Measurements from ENCODE around the gene IGSF21. TPM values are rescaled to one million over a fixed set of nuclear protein-coding genes. Genes with fewer than 3 reads are reported as not detected.

Gene IGSF21
- total and polyA plus RNA-seq, 2 donors (not counting 1 experiment from before 2014, with no cell fraction given), result not detected

GRCh38 chr1:18079941-18080735 lies 27.5 kb upstream of the IGSF21 start:
- Histone ChIP-seq H3K9me3 (ENCODE audit: control extremely low read depth in 1 of 3, control insufficient read depth in 2 of 3, insufficient read depth in 1 of 3, low read length in 2 of 3) (no peaks in the 10 kb centered on the region), H3K4me1 (ENCODE audit: control insufficient read depth in 2 of 2, insufficient read depth in 2 of 2, low read length in 2 of 2) (no peaks in the 10 kb centered on the region), H4K20me1 (ENCODE audit: control insufficient read depth, insufficient read depth, low read length, poor library complexity, severe bottlenecking) (no peaks in the 10 kb centered on the region), H3K4me3 (ENCODE audit: control extremely low read depth in 1 of 5, extremely low read depth in 1 of 5, insufficient read depth in 1 of 5, low read depth in 2 of 5, low read length in 4 of 5) (no peak overlapping the region), H3K4me2 (replicated peaks; ENCODE audit: low read depth, low read length, poor library complexity, severe bottlenecking) (no peak overlapping the region), H3K27me3 (replicated peaks in 1 of 4; ENCODE audit: control extremely low read depth in 1 of 4, control insufficient read depth in 3 of 4, insufficient read depth in 4 of 4, low read length in 3 of 4) (no peaks in the 10 kb centered on the region), H3K27ac (ENCODE audit: low read length in 2 of 2) (no peak overlapping the region), H3K9ac (ENCODE audit: low read length) (no peak overlapping the region), H3K79me2 (ENCODE audit: control insufficient read depth, insufficient read depth, low read length) (no peaks in the 10 kb centered on the region), H3K36me3 (replicated peaks in 1 of 2; ENCODE audit: control extremely low read depth in 1 of 2, control insufficient read depth in 1 of 2, extremely low read depth in 1 of 2, insufficient read depth in 2 of 2, low read length in 1 of 2) (no peaks in the 10 kb centered on the region), H2AFZ (ENCODE audit: insufficient read depth, low read depth, low read length, poor library complexity, severe bottlenecking) (no peak overlapping the region)
- DNase-seq (no peak), ATAC-seq (ENCODE audit: low read depth) (no peak)
- ChIA-PET POLR2A (no interaction called here), CTCF (no interaction called here)
- no peaks in the 10 kb centered on the region for H3K4me1 Mint-ChIP-seq
- intact Hi-C loops (cut with micrococcal nuclease), result no loop called here
- no peaks in the 10 kb centered on the region for H3K9me3 Mint-ChIP-seq (ENCODE audit: insufficient read depth)
- 86% methylated on average over 24 of the region's 31 CpGs for WGBS (ENCODE audit: insufficient coverage)
- H3K27ac Mint-ChIP-seq, result no peak overlapping the region
- TF ChIP-seq, protein P1, sequence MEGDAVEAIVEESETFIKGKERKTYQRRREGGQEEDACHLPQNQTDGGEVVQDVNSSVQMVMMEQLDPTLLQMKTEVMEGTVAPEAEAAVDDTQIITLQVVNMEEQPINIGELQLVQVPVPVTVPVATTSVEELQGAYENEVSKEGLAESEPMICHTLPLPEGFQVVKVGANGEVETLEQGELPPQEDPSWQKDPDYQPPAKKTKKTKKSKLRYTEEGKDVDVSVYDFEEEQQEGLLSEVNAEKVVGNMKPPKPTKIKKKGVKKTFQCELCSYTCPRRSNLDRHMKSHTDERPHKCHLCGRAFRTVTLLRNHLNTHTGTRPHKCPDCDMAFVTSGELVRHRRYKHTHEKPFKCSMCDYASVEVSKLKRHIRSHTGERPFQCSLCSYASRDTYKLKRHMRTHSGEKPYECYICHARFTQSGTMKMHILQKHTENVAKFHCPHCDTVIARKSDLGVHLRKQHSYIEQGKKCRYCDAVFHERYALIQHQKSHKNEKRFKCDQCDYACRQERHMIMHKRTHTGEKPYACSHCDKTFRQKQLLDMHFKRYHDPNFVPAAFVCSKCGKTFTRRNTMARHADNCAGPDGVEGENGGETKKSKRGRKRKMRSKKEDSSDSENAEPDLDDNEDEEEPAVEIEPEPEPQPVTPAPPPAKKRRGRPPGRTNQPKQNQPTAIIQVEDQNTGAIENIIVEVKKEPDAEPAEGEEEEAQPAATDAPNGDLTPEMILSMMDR (IDR thresholded peaks at IDR 0.05), result no peak
- no peak for TF ChIP-seq EZH2 (IDR thresholded peaks at IDR 0.05; ENCODE audit: borderline replicate concordance, insufficient read depth, low read depth, low read length, poor library complexity, severe bottlenecking)
- H3K27me3 Mint-ChIP-seq, result peaks cover 23% of the 10 kb centered on the region
- H3K4me3 Mint-ChIP-seq, result no peak overlapping the region

- Mint-ChIP-seq H3K27me3 (peaks cover 42% of the 10 kb centered on the region), H3K9me3 (ENCODE audit: insufficient read depth) (no peaks in the 10 kb centered on the region), H3K27ac (no peak overlapping the region), H3K4me3 (no peak overlapping the region), H3K4me1 (no peaks in the 10 kb centered on the region)
- no peak for ATAC-seq (ENCODE audit: low read depth)
- Histone ChIP-seq H3K79me2 (ENCODE audit: control insufficient read depth, insufficient read depth, low read length) (no peaks in the 10 kb centered on the region), H4K20me1 (ENCODE audit: control insufficient read depth, insufficient read depth, low read length, poor library complexity, severe bottlenecking) (no peaks in the 10 kb centered on the region), H3K9ac (ENCODE audit: low read length) (no peak overlapping the region), H3K9me3 (ENCODE audit: control extremely low read depth in 1 of 3, control insufficient read depth in 2 of 3, insufficient read depth in 1 of 3, low read length in 2 of 3) (no peaks in the 10 kb centered on the region), H3K4me1 (ENCODE audit: control insufficient read depth in 2 of 2, insufficient read depth in 2 of 2, low read length in 2 of 2) (no peaks in the 10 kb centered on the region), H3K27ac (ENCODE audit: low read length in 2 of 2) (no peak overlapping the region), H3K27me3 (replicated peaks in 1 of 4; ENCODE audit: control extremely low read depth in 1 of 4, control insufficient read depth in 3 of 4, insufficient read depth in 4 of 4, low read length in 3 of 4) (no peaks in the 10 kb centered on the region), H2AFZ (ENCODE audit: insufficient read depth, low read depth, low read length, poor library complexity, severe bottlenecking) (no peak overlapping the region), H3K36me3 (replicated peaks in 1 of 2; ENCODE audit: control extremely low read depth in 1 of 2, control insufficient read depth in 1 of 2, extremely low read depth in 1 of 2, insufficient read depth in 2 of 2, low read length in 1 of 2) (no peaks in the 10 kb centered on the region), H3K4me3 (ENCODE audit: control extremely low read depth in 1 of 5, extremely low read depth in 1 of 5, insufficient read depth in 1 of 5, low read depth in 2 of 5, low read length in 4 of 5) (no peak overlapping the region), H3K4me2 (replicated peaks; ENCODE audit: low read depth, low read length, poor library complexity, severe bottlenecking) (no peak overlapping the region)
- TF ChIP-seq, protein P1 (IDR thresholded peaks at IDR 0.05), result no peak
- TF ChIP-seq EZH2 (IDR thresholded peaks at IDR 0.05; ENCODE audit: borderline replicate concordance, insufficient read depth, low read depth, low read length, poor library complexity, severe bottlenecking), result no peak
- WGBS (ENCODE audit: insufficient coverage), result 89% methylated on average over 3 of the region's 5 CpGs
- CTCF ChIA-PET, result no interaction called here
- POLR2A ChIA-PET, result no interaction called here
- intact Hi-C loops (cut with micrococcal nuclease), result no loop called here
- DNase-seq, result no peak
Measured at GRCh38 chr1:18085387-18086074, 22.1 kb upstream of the IGSF21 start.
